Right atrium auricular region (tissue), 2 donors: ENCODE results near the gene CLN5. TPM values are rescaled to one million over a fixed set of nuclear protein-coding genes. Genes with fewer than 3 reads are reported as not detected.

Experiments used
- DNase-seq: peaks from one replicate; pipeline ENCODE4 v3.0.0-alpha.2; 2019; ENCODE audit warnings: low spot score
- H3K27ac ChIP-seq, 2 donors: fragments of 200-600 bp; sonication (generic); 1 replicate in 1 of 2; 2 replicates in 1 of 2; pipeline ENCODE4 v1.5.1; 2016 to 2019
- H3K27me3 ChIP-seq, 2 donors: fragments of 200-600 bp; sonication (generic); one replicate each; pipeline versions ENCODE4 v1.5.1 to v1.6.0; 2017 to 2019
- H3K36me3 ChIP-seq: fragments of 200-600 bp; sonication (generic); one replicate; pipeline ENCODE4 v1.5.1; 2016
- H3K4me1 ChIP-seq, 2 donors: fragments of 200-600 bp; sonication (generic); one replicate each; pipeline versions ENCODE4 v1.5.1 to v1.6.0; 2017 to 2019
- H3K4me3 ChIP-seq, 2 donors: fragments of 200-600 bp; sonication (generic); 1 replicate in 1 of 2; 2 replicates in 1 of 2; pipeline ENCODE4 v1.5.1; 2017 to 2019; ENCODE audit warnings: mild to moderate bottlenecking in 1 of 2, moderate library complexity in 1 of 2
- H3K9me3 ChIP-seq, 2 donors: fragments of 200-600 bp; sonication (generic); one replicate each; pipeline ENCODE4 v1.5.1; 2019
- total RNA-seq, 2 donors: library from RNA; depleted of rRNA; stranded (reverse); fragments of >200 nt; gene quantifications; one replicate each; pipeline ENCODE4 v1.1.0, GENCODE V29; 2016
- TF ChIP-seq, protein P1 (sequence below), 2 donors: fragments of 200-600 bp; sonication (generic); IDR thresholded peaks; one replicate each; pipeline ENCODE4 v1.5.1; 2019; ENCODE audit warnings: antibody characterized with exemption in 2 of 2

The CLN5 gene
- total RNA-seq, 2 donors from 2014 or later: 15.8 to 18.4 TPM

GRCh38 chr13:76971851-76972829 is 19.7 kb upstream of the CLN5 start:
- no peak overlapping the region for H3K4me3 ChIP-seq
- DNase-seq: no peak
- no peaks in the 10 kb centered on the region for H3K4me1 ChIP-seq
- no peaks in the 10 kb centered on the region for H3K9me3 ChIP-seq
- no peaks in the 10 kb centered on the region for H3K27me3 ChIP-seq
- no peaks in the 10 kb centered on the region for H3K36me3 ChIP-seq
- TF ChIP-seq, protein P1, sequence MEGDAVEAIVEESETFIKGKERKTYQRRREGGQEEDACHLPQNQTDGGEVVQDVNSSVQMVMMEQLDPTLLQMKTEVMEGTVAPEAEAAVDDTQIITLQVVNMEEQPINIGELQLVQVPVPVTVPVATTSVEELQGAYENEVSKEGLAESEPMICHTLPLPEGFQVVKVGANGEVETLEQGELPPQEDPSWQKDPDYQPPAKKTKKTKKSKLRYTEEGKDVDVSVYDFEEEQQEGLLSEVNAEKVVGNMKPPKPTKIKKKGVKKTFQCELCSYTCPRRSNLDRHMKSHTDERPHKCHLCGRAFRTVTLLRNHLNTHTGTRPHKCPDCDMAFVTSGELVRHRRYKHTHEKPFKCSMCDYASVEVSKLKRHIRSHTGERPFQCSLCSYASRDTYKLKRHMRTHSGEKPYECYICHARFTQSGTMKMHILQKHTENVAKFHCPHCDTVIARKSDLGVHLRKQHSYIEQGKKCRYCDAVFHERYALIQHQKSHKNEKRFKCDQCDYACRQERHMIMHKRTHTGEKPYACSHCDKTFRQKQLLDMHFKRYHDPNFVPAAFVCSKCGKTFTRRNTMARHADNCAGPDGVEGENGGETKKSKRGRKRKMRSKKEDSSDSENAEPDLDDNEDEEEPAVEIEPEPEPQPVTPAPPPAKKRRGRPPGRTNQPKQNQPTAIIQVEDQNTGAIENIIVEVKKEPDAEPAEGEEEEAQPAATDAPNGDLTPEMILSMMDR (IDR thresholded peaks at IDR 0.05): no peak
- no peak overlapping the region for H3K27ac ChIP-seq

GRCh38 chr13:76973920-76974617 is 17.8 kb upstream of the CLN5 start:
- no peak overlapping the region for H3K4me3 ChIP-seq
- H3K9me3 ChIP-seq: no peaks in the 10 kb centered on the region
- H3K27me3 ChIP-seq: no peaks in the 10 kb centered on the region
- H3K27ac ChIP-seq: no peak overlapping the region
- TF ChIP-seq, protein P1 (IDR thresholded peaks at IDR 0.05): no peak
- no peaks in the 10 kb centered on the region for H3K4me1 ChIP-seq
- no peak for DNase-seq
- no peaks in the 10 kb centered on the region for H3K36me3 ChIP-seq

DNA sequence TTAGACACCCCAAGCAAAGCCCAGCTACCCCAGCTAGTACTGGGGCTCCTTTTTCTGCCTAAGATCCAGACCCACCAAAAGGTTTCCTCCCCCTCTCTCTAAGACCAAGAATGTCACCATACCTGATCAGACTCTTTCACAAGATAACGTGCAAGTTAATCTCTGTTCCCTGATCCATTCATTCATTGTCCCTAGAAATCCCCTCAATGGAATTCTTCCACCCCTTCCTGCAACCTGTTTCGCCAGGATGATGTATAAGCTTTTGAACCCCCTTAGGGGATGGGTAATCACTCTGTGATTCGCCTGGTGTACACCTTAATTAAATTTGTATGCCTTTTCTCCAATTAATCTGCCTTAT is 17.3 kb upstream of the CLN5 start:
- H3K27me3 ChIP-seq: no peaks in the 10 kb centered on the region
- H3K27ac ChIP-seq: no peak overlapping the region
- H3K4me1 ChIP-seq: peaks cover 0 to under 1% of the 10 kb centered on the region in 2 donors
- no peaks in the 10 kb centered on the region for H3K9me3 ChIP-seq
- no peak overlapping the region for H3K4me3 ChIP-seq
- TF ChIP-seq, protein P1 (IDR thresholded peaks at IDR 0.05): no peak
- DNase-seq: no peak
- H3K36me3 ChIP-seq: no peaks in the 10 kb centered on the region

GRCh38 chr13:76975863-76976262 is 16.0 kb upstream of the CLN5 start:
- Histone ChIP-seq H3K27ac (no peak overlapping the region), H3K4me1 (peaks cover 0 to 10% of the 10 kb centered on the region in 2 donors), H3K27me3 (no peaks in the 10 kb centered on the region), H3K4me3 (no peak overlapping the region), H3K36me3 (no peaks in the 10 kb centered on the region), H3K9me3 (no peaks in the 10 kb centered on the region)
- TF ChIP-seq, protein P1 (IDR thresholded peaks at IDR 0.05): no peak
- no peak for DNase-seq

GRCh38 chr13:76976490-76976889 is 15.4 kb upstream of the CLN5 start:
- H3K4me3 ChIP-seq: no peak overlapping the region
- no peaks in the 10 kb centered on the region for H3K9me3 ChIP-seq
- no peaks in the 10 kb centered on the region for H3K36me3 ChIP-seq
- TF ChIP-seq, protein P1 (IDR thresholded peaks at IDR 0.05): no peak
- H3K4me1 ChIP-seq: peaks cover 0 to 10% of the 10 kb centered on the region in 2 donors
- DNase-seq: no peak
- no peaks in the 10 kb centered on the region for H3K27me3 ChIP-seq
- no peak overlapping the region for H3K27ac ChIP-seq
